ENCODE measurements around the gene UBXN1. TPM values are rescaled to one million over a fixed set of nuclear protein-coding genes. Genes with fewer than 3 reads are reported as not detected.
"Not testable (repeated sequence)": the region's sequence is repeated elsewhere in the genome, so short reads cannot be mapped to it uniquely, and the experiment has no call there.

Gene UBXN1
- total RNA-seq, 1 experiment from 2014 or later = 153 TPM

DNA sequence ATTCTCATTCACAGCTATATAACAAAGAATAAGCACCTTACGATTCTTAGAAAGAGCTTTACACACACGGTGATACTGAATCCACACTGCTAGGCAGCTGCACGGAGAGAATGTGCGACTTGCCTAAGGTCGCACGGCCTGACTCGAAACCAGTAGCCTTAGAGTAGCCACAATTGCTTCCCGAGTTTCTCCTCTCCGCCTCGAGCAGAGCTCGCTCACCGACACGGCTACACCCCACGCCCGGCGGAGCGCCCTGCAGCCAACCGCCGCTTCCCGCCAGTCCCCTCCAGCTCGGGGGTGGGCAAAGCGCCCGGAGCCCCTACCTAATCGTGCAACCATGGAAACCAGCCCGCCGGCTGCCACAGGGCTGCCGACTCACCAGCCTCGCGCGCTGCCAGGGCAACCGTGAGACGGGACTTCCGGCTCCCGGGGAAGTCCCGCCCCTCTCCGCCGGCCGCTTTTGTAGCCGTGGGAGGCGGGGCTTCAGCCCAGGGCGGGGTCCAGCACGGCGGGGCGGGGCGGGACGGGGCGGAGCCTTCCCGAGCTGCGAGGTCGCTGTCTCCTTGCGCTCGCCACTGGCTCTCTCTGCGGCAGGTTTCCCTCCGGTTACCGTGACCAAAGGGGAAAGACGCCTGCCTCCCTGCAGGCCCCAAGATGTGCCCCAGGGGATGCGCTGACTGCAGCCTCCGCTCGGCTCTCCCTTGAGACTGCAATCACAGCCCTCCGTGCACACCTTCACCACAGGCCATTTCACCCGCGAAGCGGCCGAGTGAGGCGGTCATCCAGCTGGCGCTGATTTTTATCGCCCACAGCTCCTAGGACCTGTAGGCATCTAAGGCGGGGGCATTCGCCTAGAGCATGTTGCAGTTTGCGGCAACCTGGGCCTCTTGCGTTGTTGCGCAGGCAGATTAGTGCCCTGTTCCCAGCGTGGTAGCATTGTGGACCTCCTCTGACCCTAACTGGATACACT is 27.3 kb upstream of the UBXN1 start:
- CTCF ChIA-PET = interaction anchor here (0.6 to 7.0 kb wide), 6 partner anchors 13 to 1108 kb away, joined by 3 to 38 read pairs (median 3); no protein-coding TSS in a partner anchor
- Mint-ChIP-seq H3K27ac (ENCODE audit: low read depth, unreplicated experiment) (peak overlapping the region; percentile 94), H3K4me1 (ENCODE audit: insufficient read depth, unreplicated experiment) (peaks cover 25% of the 10 kb centered on the region), H3K4me3 (ENCODE audit: unreplicated experiment) (peak overlapping the region; percentile 92), H3K27me3 (ENCODE audit: insufficient read depth, unreplicated experiment) (no peaks in the 10 kb centered on the region), H3K36me3 (ENCODE audit: insufficient read depth, unreplicated experiment) (peaks cover 43% of the 10 kb centered on the region), H3K9me3 (ENCODE audit: unreplicated experiment) (no peaks in the 10 kb centered on the region)
- DNase-seq (ENCODE audit: unreplicated experiment) = peak; percentile 91
- intact Hi-C loops (cut with micrococcal nuclease) = no loop called here
- TF ChIP-seq CTCF (IDR thresholded peaks at IDR 0.05; ENCODE audit: unreplicated experiment) = no peak
- POLR2A ChIA-PET = interaction anchor here (0.6 to 15.7 kb wide), 31 partner anchors 9 to 313 kb away, joined by 3 to 197 read pairs (median 4); partner anchors contain the start of genes B3GAT3, C11orf98, CSKMT and EEF1G
- no TSS peak for BruUV-seq (replicated peaks)

GRCh38 chr11:62705413-62705812 is 26.5 kb upstream of the UBXN1 start:
- Mint-ChIP-seq H3K4me3 (ENCODE audit: unreplicated experiment) (peak overlapping the region; percentile 92), H3K4me1 (ENCODE audit: insufficient read depth, unreplicated experiment) (peaks cover 25% of the 10 kb centered on the region), H3K36me3 (ENCODE audit: insufficient read depth, unreplicated experiment) (peaks cover 41% of the 10 kb centered on the region), H3K27me3 (ENCODE audit: insufficient read depth, unreplicated experiment) (no peaks in the 10 kb centered on the region), H3K9me3 (ENCODE audit: unreplicated experiment) (no peaks in the 10 kb centered on the region), H3K27ac (ENCODE audit: low read depth, unreplicated experiment) (peak overlapping the region; percentile 94)
- TF ChIP-seq CTCF (IDR thresholded peaks at IDR 0.05; ENCODE audit: unreplicated experiment) = no peak
- ChIA-PET POLR2A (interaction anchor here (0.6 to 15.7 kb wide), 28 partner anchors 10 to 745 kb away, joined by 3 to 197 read pairs (median 5); partner anchors contain the start of genes B3GAT3, C11orf98, CSKMT and EEF1G), CTCF (interaction anchor here (0.6 to 7.0 kb wide), 4 partner anchors 12 to 25 kb away, joined by 3 to 38 read pairs (median 18); no protein-coding TSS in a partner anchor)
- DNase-seq (ENCODE audit: unreplicated experiment) = no peak
- BruUV-seq (replicated peaks) = TSS peak; percentile 2
- intact Hi-C loops (cut with micrococcal nuclease) = no loop called here

DNA sequence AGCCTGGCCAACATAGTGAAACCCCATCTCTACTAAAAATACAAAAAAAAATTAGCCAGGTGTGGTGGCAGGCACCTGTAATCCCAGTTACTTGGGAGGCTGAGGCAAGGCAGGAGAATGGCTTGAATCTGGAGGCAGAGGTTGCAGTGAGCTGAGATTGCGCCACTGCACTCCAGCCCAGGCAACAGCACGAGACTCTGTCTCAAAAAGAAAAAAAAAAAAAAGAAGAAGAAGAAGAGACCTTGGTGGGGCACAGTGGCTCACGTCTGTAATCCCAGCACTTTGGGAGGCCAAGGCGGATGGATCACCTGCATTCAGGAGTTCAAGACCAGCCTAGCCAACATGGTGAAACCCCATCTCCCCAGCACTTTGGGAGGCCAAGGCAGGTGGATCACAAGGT is 25.0 kb upstream of the UBXN1 start:
- intact Hi-C loops (cut with micrococcal nuclease); DNase-seq (ENCODE audit: unreplicated experiment); BruUV-seq (replicated peaks); H3K27me3 Mint-ChIP-seq (ENCODE audit: insufficient read depth, unreplicated experiment); H3K27ac Mint-ChIP-seq (ENCODE audit: low read depth, unreplicated experiment); H3K4me3 Mint-ChIP-seq (ENCODE audit: unreplicated experiment); H3K9me3 Mint-ChIP-seq (ENCODE audit: unreplicated experiment): not testable (repeated sequence)
- peaks cover 19% of the 10 kb centered on the region for H3K4me1 Mint-ChIP-seq (ENCODE audit: insufficient read depth, unreplicated experiment)
- H3K36me3 Mint-ChIP-seq (ENCODE audit: insufficient read depth, unreplicated experiment) = peaks cover 33% of the 10 kb centered on the region
- CTCF ChIA-PET = interaction anchor here (0.6 to 7.0 kb wide), 4 partner anchors 10 to 159 kb away, joined by 3 to 38 read pairs (median 18); no protein-coding TSS in a partner anchor
- POLR2A ChIA-PET = interaction anchor here (0.6 to 2.6 kb wide), 5 partner anchors 23 to 857 kb away, joined by 3 to 8 read pairs (median 5); partner anchors contain the start of genes C11orf98, CSKMT and UBXN1

DNA sequence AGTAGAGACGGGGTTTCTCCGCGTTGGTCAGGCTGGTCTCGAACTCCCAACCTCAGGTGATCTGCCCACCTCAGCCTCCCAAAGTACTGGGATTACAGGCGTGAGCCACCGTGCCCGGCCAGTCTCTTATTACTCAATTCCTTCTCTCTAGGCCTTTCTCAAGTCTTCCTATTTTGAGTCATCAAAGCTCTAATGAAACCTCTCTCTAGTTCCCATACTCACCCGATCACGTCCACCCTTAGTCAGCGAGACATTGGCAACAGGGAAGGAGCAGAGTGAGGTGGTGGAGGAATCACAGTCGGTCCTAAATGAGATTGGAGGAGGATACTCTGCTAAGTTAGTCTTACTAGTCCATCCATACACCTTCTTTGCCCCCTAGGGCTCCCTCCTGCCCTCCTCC is 23.4 kb upstream of the UBXN1 start:
- Mint-ChIP-seq H3K27me3 (ENCODE audit: insufficient read depth, unreplicated experiment) (no peaks in the 10 kb centered on the region), H3K27ac (ENCODE audit: low read depth, unreplicated experiment) (peak overlapping the region; percentile 16), H3K9me3 (ENCODE audit: unreplicated experiment) (no peaks in the 10 kb centered on the region), H3K36me3 (ENCODE audit: insufficient read depth, unreplicated experiment) (peaks cover 46% of the 10 kb centered on the region), H3K4me3 (ENCODE audit: unreplicated experiment) (no peak overlapping the region), H3K4me1 (ENCODE audit: insufficient read depth, unreplicated experiment) (peaks cover 14% of the 10 kb centered on the region)
- intact Hi-C loops (cut with micrococcal nuclease) = no loop called here
- TF ChIP-seq CTCF (IDR thresholded peaks at IDR 0.05; ENCODE audit: unreplicated experiment) = no peak
- ChIA-PET POLR2A (interaction anchor here (1.0 to 2.6 kb wide), 4 partner anchors 23 to 51 kb away, joined by 3 to 8 read pairs (median 4); partner anchors contain the start of genes C11orf98, CSKMT, LBHD1 and UBXN1), CTCF (interaction anchor here (0.6 to 7.0 kb wide), 3 partner anchors 9 to 307 kb away, joined by 3 to 38 read pairs (median 14); no protein-coding TSS in a partner anchor)
- no peak for DNase-seq (ENCODE audit: unreplicated experiment)
- no TSS peak for BruUV-seq (replicated peaks)
